Mesenchymal stem cell (in vitro differentiated cells and primary cell): Measurements from ENCODE around the gene KREMEN1.

Source experiments
- DNase-seq: peaks from one replicate; pipeline ENCODE4 v3.0.0-alpha.2; 2013
- H2AFZ ChIP-seq: one replicate; pipeline ENCODE4 v1.6.1; 2013; ENCODE audit warnings: low read depth, mild to moderate bottlenecking, control low read depth, inconsistent platforms, low read length, moderate library complexity
- H2AK5ac ChIP-seq: 2 replicates; pipeline ENCODE4 v1.6.1; 2013; ENCODE audit warnings: low read length, moderate library complexity, mild to moderate bottlenecking, inconsistent platforms; ENCODE audit not compliant: severe bottlenecking
- H2BK120ac ChIP-seq: one replicate; pipeline ENCODE4 v1.6.1; 2013; ENCODE audit warnings: low read depth, mild to moderate bottlenecking, inconsistent platforms, low read length, moderate library complexity
- H2BK12ac ChIP-seq, 2 experiments: one replicate each; pipeline ENCODE4 v1.6.1; 2013; ENCODE audit warnings: inconsistent platforms in 2 of 2, low read length in 2 of 2, mild to moderate bottlenecking in 2 of 2, moderate library complexity in 2 of 2, control low read depth in 1 of 2
- H2BK15ac ChIP-seq: one replicate; pipeline ENCODE4 v1.6.1; 2013; ENCODE audit warnings: mild to moderate bottlenecking, low read depth, inconsistent platforms; ENCODE audit not compliant: poor library complexity, severe bottlenecking
- H2BK5ac ChIP-seq: 2 replicates; pipeline ENCODE4 v1.6.1; 2013; ENCODE audit warnings: low read depth, mild to moderate bottlenecking, low read length, control low read depth, inconsistent platforms; ENCODE audit not compliant: poor library complexity, severe bottlenecking
- H3K14ac ChIP-seq, 2 experiments: one replicate each; pipeline ENCODE4 v1.6.1; 2013; ENCODE audit warnings: inconsistent platforms in 2 of 2, low read length in 2 of 2, control low read depth in 1 of 2, mild to moderate bottlenecking in 1 of 2, moderate library complexity in 1 of 2
- H3K18ac ChIP-seq, 2 experiments: one replicate each; pipeline ENCODE4 v1.6.1; 2013; ENCODE audit warnings: inconsistent platforms in 2 of 2, low read length in 2 of 2, control low read depth in 1 of 2, low read depth in 1 of 2, mild to moderate bottlenecking in 1 of 2
- H3K23ac ChIP-seq, 2 experiments: one replicate each; pipeline ENCODE4 v1.6.1; 2013; ENCODE audit warnings: inconsistent platforms in 2 of 2, low read length in 2 of 2, mild to moderate bottlenecking in 2 of 2, moderate library complexity in 2 of 2, control low read depth in 1 of 2
- H3K27ac ChIP-seq: 2 replicates; pipeline ENCODE4 v1.5.1; 2013; ENCODE audit warnings: mild to moderate bottlenecking, moderate library complexity, low read length, control low read depth, inconsistent platforms; ENCODE audit not compliant: poor library complexity, severe bottlenecking
- H3K27me3 ChIP-seq, 2 experiments: 2 replicates each; pipeline versions ENCODE4 v1.6.1 to v1.7.0; 2013; ENCODE audit warnings: low read length in 2 of 2, mild to moderate bottlenecking in 2 of 2, moderate library complexity in 2 of 2, control low read depth in 1 of 2, inconsistent platforms in 1 of 2; ENCODE audit not compliant: control insufficient read depth in 1 of 2, insufficient read depth in 1 of 2
- H3K36me3 ChIP-seq, 2 experiments: 2 replicates each; pipeline versions ENCODE4 v1.6.1 to v1.7.0; 2013; ENCODE audit warnings: low read length in 2 of 2, control low read depth in 1 of 2, inconsistent platforms in 1 of 2, low read depth in 1 of 2, mild to moderate bottlenecking in 1 of 2; ENCODE audit not compliant: insufficient read depth in 2 of 2, control insufficient read depth in 1 of 2
- H3K4ac ChIP-seq, 2 experiments: one replicate each; pipeline ENCODE4 v1.6.1; 2013; ENCODE audit warnings: inconsistent platforms in 2 of 2, low read length in 2 of 2, mild to moderate bottlenecking in 2 of 2, moderate library complexity in 2 of 2, control low read depth in 1 of 2, low read depth in 1 of 2
- H3K4me1 ChIP-seq: 2 replicates; pipeline ENCODE4 v1.6.1; 2013; ENCODE audit warnings: low read depth, low read length, control low read depth; ENCODE audit not compliant: control insufficient read depth, insufficient read depth
- H3K4me2 ChIP-seq: 2 replicates; pipeline ENCODE4 v1.6.1; 2013; ENCODE audit warnings: low read length, mild to moderate bottlenecking, inconsistent platforms; ENCODE audit not compliant: poor library complexity, severe bottlenecking
- H3K4me3 ChIP-seq, 2 experiments: 2 replicates each; pipeline versions ENCODE4 v1.5.1 to v1.7.0; 2013; ENCODE audit warnings: low read length in 2 of 2, mild to moderate bottlenecking in 2 of 2, control low read depth in 1 of 2, low read depth in 1 of 2; ENCODE audit not compliant: insufficient read depth in 1 of 2
- H3K79me1 ChIP-seq: replicated peaks from 2 replicates; pipeline ENCODE4 v1.6.1; 2013; ENCODE audit warnings: mild to moderate bottlenecking, control low read depth, low read length, inconsistent platforms; ENCODE audit not compliant: poor library complexity, severe bottlenecking
- H3K9ac ChIP-seq: 2 replicates; pipeline ENCODE4 v1.7.0; 2013; ENCODE audit warnings: mild to moderate bottlenecking, low read length, moderate library complexity
- H3K9me3 ChIP-seq: 2 replicates; pipeline ENCODE4 v1.7.0; 2013; ENCODE audit warnings: mild to moderate bottlenecking, low read length; ENCODE audit not compliant: control insufficient read depth
- H4K8ac ChIP-seq: one replicate; pipeline ENCODE4 v1.6.1; 2013; ENCODE audit warnings: inconsistent platforms, mild to moderate bottlenecking, low read length, moderate library complexity
- H4K91ac ChIP-seq: one replicate; pipeline ENCODE4 v1.6.1; 2013; ENCODE audit warnings: mild to moderate bottlenecking, low read length, inconsistent platforms
- WGBS: methylation state at CpG from one replicate; pipeline ENCODE4 v1.1.7; 2013; ENCODE audit warnings: mixed read lengths; 5-methylcytosine and 5-hydroxymethylcytosine counted together

KREMEN1 gene

DNA sequence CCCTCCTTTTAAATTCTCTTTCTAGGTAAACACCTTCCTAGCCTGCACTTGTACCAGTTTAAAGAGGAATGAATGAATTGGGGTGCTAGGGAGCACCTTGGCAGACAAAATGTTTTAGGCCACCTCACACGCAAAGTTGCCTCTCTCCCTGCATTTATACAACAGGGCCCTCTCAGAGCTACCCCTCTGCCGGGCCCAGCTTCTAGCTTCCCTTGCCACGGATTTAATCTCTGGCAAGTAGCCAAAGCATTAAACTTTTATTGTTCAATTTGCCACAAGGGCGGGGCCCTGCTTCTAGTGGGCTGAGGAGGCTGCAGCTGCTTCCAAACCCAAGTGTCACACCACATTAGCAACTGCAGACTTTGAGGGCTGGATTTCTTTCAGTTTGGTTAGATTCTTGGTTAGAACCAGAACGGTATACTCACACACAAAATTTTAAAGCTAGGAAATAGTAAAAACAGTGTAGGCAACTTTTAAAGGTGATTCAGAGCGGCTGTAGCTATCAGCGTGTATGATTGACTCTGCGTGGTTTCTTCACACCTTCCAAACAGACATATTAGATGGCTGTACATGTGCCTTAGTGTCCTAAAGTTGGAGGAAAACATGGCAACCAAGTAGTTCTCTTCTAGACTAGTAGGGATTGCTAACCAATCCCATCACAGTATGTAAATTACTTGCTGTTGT, 6.5 kb downstream of the KREMEN1 start:
- Histone ChIP-seq H3K27me3 (no peaks in the 10 kb centered on the region), H2BK12ac (no peak overlapping the region), H3K79me1 (no peaks in the 10 kb centered on the region), H4K8ac (no peak overlapping the region), H2BK5ac (no peak overlapping the region), H3K4me1 (no peaks in the 10 kb centered on the region), H2AFZ (no peak overlapping the region), H3K36me3 (no peaks in the 10 kb centered on the region), H3K27ac (no peak overlapping the region), H3K14ac (no peak overlapping the region), H2BK15ac (peak overlapping the region; percentile 45), H3K9me3 (no peaks in the 10 kb centered on the region), H2AK5ac (no peak overlapping the region), H3K23ac (no peak overlapping the region), H3K18ac (no peak overlapping the region), H2BK120ac (no peak overlapping the region), H4K91ac (no peak overlapping the region), H3K4me3 (no peak overlapping the region), H3K4ac (no peak overlapping the region), H3K4me2 (no peak overlapping the region), H3K9ac (no peak overlapping the region)
- no peak for DNase-seq
- WGBS: 95% methylated on average over 6 of the region's 8 CpGs

DNA sequence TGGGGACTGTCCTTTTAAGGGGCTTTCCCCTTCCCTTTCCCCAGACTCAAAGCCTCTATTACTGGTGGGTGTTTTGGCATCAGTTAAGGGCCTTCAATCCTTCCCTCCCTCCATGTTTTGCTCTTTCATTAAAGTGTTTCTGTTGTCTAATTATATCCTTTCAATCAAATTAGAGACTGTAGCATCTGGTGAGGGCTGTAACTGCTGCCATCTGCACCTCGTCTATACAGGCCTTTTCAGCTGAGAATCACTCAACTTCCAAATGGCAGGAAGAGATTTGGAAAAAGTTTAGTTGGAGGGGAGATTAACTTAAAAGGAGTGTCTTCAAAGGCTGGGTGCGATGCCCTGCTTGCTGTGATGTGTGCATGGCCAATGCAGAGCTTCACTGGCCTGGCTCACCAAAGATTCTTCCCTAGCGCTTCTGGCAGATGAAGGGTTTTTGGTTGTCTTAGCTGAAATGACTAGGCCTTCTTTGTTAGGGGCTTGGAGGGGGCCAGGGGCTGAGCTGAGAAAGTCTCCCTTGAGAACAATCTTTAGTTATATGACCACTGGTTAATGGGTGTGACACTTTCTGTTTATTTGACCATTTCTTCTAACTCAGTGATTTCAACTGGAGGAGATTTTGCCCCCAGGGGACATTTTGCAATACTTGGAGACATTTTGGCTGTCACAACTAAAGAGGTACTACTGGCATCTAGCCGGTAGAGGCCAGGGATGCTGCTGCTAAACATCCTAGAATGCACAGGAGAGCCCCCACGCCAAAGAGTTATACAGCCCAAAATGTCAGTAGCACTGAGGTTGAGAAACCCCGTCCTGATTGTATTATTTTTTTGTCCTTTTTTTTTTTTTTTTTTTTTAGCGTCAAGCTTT, 7.5 kb downstream of the KREMEN1 start:
- no peaks in the 10 kb centered on the region for H3K36me3 ChIP-seq
- H3K14ac ChIP-seq: no peak overlapping the region
- H2BK5ac ChIP-seq: no peak overlapping the region

DNA sequence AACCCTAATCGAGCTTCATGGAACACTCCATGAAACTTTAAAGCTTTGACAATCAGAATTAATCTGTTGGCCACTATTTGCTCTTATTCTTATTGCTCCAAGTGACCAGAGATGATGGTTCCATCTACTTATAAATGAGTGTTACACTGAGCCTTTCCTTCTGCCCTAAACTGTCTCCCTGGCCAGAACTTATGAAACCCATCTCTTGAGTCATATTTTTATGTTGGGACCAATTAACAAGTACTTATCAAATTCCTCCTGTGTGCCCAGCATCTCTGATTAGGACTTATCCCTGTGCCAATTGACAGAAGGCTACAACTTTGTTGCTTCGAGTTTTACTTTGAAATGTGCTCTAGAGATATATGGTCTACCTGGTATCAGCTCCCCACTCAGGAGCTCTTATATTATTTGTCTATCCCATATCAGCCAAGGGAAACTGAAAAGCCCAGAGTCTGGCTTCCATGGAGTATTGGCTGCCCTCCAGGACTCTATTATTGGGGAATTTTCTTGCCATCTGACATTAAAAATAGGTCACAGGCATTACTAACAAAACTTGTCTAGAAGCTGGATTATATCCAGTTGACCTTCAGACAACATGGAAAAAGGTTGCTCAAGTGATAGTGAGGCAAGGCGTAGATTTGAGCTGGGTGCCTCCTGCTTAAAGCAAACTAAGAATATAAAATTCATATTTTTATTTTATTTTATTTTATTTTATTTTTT, 8.8 kb downstream of the KREMEN1 start:
- H3K9ac ChIP-seq: no peak overlapping the region
- no peak overlapping the region for H4K91ac ChIP-seq
- H3K4me2 ChIP-seq: no peak overlapping the region
- H3K27ac ChIP-seq: no peak overlapping the region
- no peak overlapping the region for H2BK12ac ChIP-seq
- no peak overlapping the region for H2AK5ac ChIP-seq
- H4K8ac ChIP-seq: no peak overlapping the region
- no peaks in the 10 kb centered on the region for H3K27me3 ChIP-seq
- H2AFZ ChIP-seq: no peak overlapping the region
- H3K36me3 ChIP-seq: no peaks in the 10 kb centered on the region
- no peak for DNase-seq
- no peaks in the 10 kb centered on the region for H3K4me1 ChIP-seq
- H3K23ac ChIP-seq: no peak overlapping the region
- H2BK15ac ChIP-seq: no peak overlapping the region
- no peak overlapping the region for H3K4ac ChIP-seq
- no peak overlapping the region for H2BK120ac ChIP-seq
- no peaks in the 10 kb centered on the region for H3K79me1 ChIP-seq
- 89% methylated on average over 2 of the region's 3 CpGs for WGBS
- no peak overlapping the region for H2BK5ac ChIP-seq
- no peak overlapping the region for H3K4me3 ChIP-seq
- H3K18ac ChIP-seq: no peak overlapping the region
- H3K9me3 ChIP-seq: no peaks in the 10 kb centered on the region
- no peak overlapping the region for H3K14ac ChIP-seq

More for the DNA sequence above, 7.5 kb downstream of the KREMEN1 start:
- H4K91ac ChIP-seq: no peak overlapping the region
- H3K9ac ChIP-seq: no peak overlapping the region
- no peak overlapping the region for H3K4me2 ChIP-seq
- DNase-seq: peak; percentile 39
- H2BK15ac ChIP-seq: no peak overlapping the region
- no peak overlapping the region for H3K27ac ChIP-seq
- H3K4ac ChIP-seq: no peak overlapping the region
- no peak overlapping the region for H2AFZ ChIP-seq
- no peak overlapping the region for H2AK5ac ChIP-seq
- H4K8ac ChIP-seq: no peak overlapping the region
- no peak overlapping the region for H2BK120ac ChIP-seq
- H3K4me1 ChIP-seq: no peaks in the 10 kb centered on the region
- H3K27me3 ChIP-seq: no peaks in the 10 kb centered on the region
- no peaks in the 10 kb centered on the region for H3K79me1 ChIP-seq
- H3K9me3 ChIP-seq: no peaks in the 10 kb centered on the region
- no peak overlapping the region for H3K18ac ChIP-seq
- no peak overlapping the region for H3K4me3 ChIP-seq
- no peak overlapping the region for H3K23ac ChIP-seq
- H2BK12ac ChIP-seq: no peak overlapping the region
- WGBS: 82% methylated on average over 5 of the region's 7 CpGs
